Stimulated activated CD4-positive, alpha-beta T cell treated with anti-CD3 and anti-CD28 coated beads, Interleukin-1b, Interleukin-23, amount 100 ng/mL, for 48 hours (primary cell): Measurements from ENCODE around the gene NEAT1.
A peak's percentile ranks its signal among the peaks of the same experiment; 100 is the strongest.

Source experiments
- DNase-seq: peaks from one replicate; pipeline ENCODE4 v3.0.0-alpha.2; 2020

Gene NEAT1

DNA sequence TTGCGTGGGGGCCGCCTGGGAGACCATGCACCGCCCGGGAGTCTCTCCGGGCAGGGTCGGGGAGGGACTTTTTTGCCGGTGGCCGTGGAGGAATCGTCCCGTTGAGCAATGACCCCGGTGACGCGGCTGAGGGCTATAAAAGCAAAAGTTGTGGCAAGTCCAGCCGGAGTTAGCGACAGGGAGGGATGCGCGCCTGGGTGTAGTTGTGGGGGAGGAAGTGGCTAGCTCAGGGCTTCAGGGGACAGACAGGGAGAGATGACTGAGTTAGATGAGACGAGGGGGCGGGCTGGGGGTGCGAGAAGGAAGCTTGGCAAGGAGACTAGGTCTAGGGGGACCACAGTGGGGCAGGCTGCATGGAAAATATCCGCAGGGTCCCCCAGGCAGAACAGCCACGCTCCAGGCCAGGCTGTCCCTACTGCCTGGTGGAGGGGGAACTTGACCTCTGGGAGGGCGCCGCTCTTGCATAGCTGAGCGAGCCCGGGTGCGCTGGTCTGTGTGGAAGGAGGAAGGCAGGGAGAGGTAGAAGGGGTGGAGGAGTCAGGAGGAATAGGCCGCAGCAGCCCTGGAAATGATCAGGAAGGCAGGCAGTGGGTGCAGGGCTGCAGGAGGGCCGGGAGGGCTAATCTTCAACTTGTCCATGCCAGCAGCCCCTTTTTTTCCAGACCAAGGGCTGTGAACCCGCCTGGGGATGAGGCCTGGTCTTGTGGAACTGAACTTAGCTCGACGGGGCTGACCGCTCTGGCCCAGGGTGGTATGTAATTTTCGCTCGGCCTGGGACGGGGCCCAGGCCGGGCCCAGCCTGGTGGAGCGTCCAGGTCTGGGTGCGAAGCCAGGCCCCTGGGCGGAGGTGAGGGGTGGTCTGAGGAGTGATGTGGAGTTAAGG, at the start of gene NEAT1:
Gene NEAT1 (plus strand): TSS at position 166 of the 883 bp plus-strand sequence.
- DNase-seq, result peak; percentile 95

DNA sequence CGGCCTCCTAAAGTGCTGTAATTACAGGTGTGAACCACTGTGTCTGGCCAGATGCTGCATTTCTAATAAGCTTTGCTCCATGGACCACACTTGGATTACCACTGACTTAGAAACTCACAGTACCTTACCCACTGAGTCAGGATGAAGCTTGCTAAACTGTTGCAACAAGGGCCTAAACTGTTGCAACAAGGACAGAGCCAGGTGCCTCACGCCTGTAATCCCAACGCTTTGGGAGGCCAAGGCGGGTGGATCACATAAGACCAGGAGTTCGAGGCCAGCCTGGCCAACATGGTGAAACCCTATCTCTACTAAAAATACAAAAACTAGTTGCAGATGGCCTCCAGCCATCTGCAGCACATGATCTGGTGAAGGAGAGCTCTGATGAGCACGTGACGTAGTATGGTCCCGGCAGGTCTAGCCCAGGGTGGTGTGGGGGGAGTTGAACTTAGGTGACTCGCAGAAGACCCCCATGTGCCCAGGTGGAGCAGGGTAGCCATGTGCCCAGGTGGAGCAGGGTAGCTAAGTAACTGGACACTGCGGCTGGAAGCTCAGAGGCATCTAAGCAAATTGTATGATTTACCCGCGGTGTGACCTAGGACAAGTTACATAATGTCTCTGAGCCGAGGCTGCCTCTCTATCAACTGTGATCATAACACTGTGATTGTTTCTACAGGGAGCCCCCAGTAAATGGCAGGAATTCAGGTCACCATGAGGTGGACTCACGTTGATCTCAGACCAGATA, 48.6 kb upstream of the NEAT1 start:
- no peak for DNase-seq

DNA sequence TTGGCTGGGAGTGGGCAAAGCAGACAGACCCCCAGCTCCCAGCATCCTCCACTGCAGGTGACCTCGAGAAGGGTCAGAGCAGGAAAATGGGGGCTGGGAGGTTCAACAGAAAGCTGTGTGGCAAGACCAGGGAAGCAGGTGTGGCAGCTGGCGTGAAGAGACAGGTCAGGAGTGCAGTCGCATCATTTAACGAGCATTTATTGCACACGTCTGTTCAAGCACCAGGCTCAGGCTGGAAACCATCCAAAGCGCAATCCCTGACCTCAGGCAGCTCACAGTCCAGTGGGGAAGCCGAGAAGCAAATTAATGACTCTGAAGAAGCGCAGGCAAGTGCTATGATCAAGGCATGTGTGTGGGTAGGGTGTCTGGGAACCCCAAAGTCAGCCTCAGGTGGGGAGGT, 47.6 kb upstream of the NEAT1 start:
- no peak for DNase-seq

DNA sequence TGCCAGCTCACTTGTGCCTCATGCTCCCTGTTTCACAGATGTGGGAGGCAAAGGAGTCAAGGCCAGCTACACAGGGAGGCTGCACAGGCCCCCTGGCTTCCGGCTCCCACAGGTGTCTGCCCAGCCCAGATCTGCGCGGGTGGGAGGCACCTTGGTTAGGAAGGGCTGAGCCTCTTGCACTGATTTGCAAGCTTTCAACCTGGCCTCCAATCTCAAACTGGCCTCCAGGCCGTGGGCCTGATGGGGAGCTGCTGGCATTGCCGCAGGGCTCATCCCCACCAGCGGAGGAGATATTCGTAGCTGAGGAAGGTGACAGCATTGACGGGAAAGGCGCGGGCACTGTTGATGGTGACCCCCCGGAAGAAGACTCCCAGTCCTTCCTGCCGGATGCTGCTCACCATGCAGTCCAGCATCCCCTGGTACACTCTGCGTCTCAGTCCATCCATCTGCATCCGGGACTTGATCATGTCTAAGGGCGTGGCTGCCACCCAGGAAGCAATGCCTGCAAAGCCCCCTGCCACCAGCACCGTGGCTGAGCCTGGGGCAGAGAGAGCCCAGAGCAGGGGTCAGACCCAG, 46.4 kb upstream of the NEAT1 start:
- DNase-seq, result no peak

DNA sequence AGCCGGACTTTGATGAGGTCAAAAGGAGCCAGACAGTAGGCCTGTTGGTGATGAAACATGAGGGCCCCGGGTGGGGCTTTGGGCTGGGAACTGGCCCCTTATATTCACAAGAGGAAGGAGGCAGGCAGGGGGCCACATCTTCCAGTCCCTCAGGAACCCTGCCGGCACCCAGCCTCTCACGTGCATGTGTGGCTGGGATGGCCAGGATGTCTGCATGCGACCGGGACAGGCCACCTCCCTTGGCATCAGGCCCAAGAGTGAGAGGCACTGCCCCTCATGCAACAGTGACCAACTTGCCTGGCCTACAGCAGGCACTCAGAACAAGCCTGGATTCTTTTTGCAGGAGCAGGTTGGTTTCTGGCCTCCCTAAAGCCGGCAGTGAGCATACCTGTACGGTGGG, 45.6 kb upstream of the NEAT1 start:
- DNase-seq, result no peak

DNA sequence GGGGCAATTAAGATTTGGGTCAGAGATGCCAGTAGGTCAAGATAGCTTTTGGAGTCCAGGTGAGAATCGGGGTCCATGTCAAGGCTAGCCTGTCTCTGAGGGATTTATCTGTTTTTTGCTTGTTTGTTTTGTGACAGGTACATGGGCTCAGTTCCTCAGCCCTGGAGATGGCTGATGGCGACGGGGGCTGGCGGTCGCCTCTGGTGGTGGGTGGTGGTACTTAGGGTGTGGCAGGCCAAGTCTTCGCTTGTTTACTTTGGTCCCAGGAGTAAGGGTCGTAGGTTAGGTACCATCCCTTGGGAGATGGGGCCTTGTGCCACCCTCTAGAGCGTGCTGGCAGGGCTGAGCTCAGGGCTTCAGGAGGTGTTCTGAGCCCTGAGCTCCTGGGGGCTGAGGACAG, 44.8 kb upstream of the NEAT1 start:
- DNase-seq, result no peak

DNA sequence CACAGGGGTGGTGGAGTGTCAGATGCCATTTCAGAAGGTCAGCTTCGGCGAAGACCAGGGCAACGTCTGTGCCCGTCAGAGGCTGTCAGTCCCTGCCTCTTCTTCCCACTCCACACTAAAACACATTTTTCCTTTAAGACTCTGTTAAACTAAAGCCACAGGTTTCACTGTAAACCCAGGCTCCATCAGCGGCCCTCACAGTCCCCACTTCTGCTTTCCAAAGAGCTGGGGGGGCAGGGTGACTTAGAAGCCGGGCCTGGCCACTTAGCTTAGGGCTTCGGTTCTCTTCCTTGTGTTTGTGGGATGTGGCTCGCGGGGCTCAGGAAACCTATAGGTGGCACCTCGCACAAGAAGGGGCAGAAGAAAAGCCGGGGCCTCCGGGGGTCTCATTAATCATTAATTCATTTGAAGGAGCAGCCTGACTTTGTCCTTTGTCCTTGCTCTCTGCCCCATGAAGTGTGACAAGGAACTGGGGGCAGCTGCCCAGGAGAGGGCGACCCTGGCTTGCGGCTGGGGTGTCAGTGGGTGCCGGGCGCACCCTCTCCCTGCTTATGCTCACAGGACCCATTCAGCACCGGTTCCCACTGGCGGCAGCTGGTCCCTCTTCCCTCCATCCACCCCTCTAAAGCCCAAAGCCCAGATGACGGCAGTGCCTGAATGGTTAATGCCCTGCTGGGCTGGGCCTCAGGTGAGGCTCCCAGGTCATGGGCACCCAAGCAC, 44.2 kb upstream of the NEAT1 start:
- no peak for DNase-seq

DNA sequence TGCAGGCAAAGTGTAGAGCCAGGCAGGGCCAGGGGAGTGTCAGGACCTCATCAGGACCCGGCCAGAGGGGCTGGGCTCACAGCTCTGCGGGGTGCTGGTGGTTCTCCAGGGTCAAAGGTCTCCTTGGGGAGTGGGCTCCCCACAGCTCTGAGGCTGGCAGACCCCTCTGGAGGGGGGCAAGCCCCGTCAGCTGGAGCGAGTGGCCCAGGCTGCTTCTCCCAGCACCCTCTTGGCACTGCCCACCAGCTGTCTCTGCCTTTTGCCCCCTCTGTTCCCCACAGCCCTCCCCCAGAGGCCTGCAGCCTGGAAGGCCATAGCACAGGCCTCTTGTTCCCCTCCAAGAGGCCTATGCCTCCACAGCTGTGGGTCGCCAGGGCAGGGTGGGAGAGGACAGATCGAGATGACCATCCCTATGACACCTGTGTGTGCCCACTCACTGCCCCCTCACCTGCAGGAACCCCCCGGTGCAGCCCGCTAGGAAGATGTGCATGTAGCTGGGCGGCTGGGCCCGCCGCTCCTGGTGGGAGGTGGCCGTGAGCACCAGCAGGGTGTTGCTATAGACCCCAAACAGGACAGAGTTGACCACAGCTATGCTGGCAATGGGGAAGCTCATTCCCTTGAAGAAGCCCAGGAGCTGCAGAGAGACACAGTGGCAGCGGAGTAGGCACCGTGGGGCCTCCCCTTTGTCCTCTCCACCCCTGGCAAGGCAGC, 43.5 kb upstream of the NEAT1 start:
- no peak for DNase-seq

DNA sequence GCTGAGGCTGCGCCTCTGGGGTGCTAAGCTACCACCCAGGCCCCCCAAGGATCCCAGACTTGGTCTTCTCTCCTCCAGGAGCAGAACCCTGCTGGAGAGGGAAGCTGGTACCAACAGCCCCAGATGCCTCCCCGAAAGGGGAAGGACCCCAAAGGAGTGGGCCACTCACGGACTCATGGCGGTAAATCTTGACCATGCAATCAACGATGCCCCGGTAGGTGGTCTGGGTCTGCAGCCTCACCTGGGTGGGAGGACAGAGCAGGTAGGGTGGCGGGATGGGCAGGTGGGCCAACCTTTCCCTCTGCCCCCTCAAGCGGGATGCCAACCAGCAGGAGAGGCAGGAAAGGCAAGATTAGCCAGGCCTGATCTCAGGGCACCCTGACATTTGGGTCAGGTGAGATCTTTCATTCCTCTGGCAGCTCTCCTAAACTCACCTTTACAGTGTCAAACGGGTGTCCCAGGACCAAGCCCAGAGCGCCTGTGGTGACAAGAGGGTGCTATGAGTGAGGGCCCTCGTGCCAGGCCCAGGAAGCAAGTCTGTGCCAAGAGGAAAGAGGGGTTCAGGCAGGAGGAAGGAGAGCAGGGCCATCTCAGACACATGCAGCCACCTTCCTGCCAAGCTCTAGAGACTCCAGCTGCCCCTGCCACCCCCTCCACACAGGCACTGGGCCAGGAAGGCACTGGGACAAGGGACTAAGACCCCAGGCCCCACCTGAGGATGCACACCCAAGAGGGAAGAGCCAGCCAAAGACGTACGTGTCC, 42.7 kb upstream of the NEAT1 start:
- no peak for DNase-seq

DNA sequence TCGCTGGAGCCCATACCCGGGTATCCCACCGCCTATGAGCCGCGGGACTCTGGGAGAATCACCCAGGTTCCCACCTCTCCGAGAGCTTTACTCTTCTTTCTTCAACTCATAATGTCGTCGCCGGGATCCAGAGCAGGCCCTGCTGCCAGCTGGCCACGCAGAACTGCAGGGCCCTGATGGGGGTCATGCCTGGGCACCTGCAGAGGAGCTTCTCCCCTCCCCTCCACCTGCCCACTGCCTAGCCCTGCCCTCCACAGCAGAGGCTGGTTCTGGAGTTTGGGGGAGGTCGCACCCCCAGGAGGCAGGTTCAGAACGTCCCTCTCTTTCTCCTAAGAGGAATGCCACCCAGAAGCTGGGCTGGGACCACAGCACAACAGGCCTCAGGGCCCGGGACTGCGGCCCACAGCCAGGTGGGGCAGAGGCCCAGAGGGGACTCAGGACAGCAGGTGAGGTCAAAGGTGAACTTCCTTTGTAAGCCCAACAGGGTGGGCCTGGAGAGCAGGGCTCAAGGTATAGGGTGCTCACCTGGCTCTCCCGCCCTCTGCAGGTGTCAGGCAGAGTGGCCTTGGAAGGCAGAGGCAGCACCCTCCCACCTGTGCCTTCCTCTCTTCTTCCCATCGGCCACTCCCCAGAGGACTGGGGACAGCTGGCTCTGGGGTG, 42.0 kb upstream of the NEAT1 start:
- no peak for DNase-seq

DNA sequence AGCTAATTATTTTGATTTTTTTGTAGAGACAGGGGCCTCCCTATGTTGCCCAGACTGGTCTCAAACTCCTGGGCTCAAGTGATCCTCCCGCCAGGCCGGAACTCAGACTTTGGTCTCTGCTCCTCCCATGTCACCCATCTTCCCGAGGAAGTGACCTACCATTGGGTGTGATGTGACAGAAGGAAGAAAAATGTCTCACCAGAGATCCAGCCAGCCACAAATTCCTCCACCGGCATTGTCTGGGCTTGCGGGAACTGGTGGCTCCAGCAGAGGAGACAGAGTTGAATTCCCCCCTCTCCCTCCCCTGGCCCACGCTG, 40.9 kb upstream of the NEAT1 start:
- DNase-seq, result no peak

DNA sequence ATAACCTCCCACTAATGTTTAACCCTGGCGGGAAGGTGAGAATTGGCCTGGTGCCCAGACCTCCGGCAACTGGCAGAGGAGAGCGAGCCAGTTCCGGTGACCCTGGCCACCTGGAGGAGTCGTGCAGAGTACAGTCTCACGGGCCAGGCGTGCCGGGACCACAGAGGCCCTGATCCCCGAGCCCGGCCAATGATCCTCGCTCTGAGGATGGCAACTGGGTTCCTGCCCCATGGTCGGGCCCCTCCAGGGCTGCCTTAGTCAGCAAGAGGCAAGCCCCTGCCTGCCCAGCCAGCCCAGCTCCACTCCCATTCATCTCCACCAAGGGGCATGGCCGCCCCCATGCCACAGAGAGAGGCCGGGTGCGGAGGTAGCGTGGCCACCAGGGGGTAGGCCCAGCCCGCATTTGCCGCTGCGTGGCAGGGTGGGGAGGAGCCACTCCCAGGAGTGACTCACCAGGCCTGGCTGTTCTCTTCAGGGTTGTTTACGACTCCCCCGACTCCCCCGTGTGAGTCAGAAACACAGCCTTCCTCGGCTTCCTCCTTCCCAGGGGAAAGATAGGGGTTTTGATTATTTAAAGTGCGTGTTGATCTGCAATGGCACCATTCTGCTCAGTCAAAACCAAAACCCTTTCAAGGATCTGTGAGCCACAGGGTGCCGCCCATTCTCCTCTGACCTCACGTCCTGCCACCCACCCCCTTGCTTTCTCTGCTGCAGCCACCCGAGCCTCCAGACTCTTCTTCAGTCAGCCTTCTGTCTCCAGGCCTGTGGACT, 40.4 kb upstream of the NEAT1 start, which contains the start of gene SLC25A45:
Gene SLC25A45 (minus strand): TSS at position 614 of the 771 bp plus-strand sequence. CDS start 695 bp downstream, outside the sequence.
- DNase-seq, result peak; percentile 96

DNA sequence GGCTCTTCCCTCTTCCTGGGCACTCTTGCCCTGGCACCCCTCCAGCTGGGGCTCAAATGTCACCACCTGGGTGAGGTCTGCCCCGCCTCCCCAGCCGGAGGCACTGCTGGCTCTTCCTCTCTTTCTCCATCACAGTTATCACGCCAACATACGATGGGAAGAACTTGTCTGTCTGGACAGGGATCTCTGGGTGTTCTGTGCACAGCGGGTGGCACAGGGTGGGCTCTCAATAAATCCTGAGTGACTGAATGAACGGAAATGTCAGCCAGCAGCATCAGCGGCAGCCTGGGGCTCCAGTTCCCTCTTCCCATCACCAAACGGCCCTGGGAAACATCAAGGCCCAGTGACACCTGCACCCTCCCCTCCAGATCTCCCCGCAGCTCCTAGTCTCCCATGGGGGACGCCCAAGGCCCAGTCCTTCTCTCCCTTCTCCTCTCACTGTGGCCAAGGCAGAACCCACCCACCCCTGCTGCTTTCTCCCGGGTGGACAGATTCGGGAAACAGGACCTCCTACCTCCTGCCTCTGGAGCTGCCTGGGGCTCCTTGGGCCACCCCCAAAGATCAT, 39.7 kb upstream of the NEAT1 start:
- no peak for DNase-seq

DNA sequence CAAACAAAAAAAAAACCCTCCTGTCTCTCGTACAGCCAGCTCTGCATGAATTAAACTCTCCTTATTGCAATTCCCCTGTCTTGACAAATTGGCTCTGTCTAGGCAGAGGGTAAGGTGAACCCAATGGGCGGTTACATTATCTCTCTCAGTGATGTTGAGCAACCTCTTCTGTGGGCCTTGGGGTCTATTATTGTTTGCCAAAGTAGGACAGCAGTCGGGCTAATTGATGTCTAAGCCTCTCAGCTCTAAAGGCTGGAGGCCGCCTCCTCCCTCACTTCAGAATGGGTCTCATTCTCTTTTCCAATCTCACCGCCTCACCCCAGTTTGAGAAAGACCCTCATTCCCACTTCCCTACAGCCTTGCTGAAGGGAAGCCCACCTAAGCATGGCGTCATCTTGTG, 38.8 kb upstream of the NEAT1 start:
- no peak for DNase-seq

DNA sequence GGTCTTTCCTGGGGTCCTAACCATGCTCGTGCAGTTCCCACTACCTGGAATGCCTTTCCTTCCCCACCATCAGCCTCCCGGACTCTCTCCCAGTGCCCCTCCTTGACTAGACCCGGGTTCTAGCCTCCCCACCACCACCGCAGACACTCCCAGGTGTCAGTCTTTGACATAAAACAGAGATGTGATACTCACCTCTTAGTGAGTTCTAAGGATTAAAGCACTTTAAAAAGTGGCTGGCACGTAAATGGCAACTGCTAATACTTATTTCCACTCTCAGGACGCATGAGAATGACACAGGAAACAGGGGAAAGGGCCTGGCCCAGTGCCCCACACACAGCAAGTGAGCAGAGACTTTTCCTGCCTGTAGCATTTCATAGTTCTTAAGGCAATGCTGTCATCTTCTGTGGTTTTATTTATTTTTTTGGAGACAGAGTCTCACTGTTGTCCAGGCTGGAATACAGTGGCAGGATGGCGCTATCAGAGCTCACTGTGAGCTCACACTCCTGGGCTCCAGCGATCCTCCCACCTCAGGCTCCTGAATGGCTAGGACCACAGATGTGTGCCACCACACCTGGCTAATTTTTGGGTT, 38.2 kb upstream of the NEAT1 start:
- DNase-seq, result no peak

DNA sequence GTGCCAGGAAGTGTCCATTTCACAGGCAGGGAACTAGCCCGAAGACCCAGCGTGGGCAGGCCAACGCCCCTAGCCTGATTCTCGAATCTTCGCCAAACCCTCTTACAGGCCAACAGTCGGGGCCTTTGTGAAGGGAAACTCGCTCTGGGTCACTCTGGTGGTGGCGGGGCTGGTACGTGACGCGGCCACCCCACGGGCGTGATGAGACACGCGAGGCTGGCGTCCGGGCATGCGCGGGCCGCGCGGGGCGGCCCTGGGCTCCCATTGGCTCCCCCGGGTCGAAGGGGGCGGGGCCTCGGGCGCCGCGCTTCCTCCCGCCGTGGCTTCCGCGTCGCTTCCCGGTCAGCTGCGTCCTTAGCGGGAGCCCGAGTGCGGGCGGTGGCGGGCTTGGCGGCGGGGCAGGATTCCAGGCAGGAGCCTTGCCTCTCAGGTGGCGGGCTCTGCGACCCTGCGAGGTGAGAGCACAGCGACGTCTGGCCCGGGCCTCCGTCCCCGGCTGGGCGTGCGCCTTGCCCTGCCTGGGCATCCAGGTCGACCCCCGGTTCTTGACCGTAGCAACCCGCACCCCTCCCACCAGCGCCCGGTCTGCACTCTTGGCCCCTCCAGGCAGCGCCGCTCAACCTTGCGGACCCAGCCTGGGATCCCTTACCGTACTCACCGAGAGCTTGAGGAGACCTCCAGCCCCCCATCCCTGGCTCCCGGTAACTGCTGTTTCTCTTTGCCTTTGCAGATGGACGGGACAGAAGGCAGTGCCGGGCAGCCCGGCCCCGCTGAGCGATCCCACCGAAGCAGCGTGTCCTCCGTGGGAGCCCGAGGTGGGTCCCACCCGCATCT, 36.1 kb upstream of the NEAT1 start, which contains the start of gene FRMD8:
Gene FRMD8 (plus strand): TSS at position 331 of the 834 bp plus-strand sequence. CDS start 400 bp downstream, at position 731.
- peak; percentile 81 for DNase-seq

DNA sequence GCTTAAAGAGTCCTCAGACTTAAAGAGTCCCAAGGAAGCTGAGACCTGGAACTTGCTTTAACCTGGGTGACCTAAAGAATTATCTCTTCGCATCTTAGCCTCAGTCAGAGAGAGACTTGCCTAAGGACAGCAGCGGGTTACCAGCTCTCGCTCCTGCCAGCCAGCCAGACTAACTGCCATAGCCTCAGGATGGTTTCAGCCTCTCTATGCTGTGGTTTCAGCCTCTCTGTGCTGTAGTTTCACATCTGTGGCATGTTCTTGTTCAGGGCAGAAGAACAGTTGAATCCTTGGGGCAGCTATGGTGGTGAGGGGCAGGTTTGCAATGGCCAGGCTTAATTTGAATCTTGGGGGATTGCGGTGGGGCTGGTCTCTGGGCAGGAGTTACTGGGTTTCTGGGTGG, 33.9 kb upstream of the NEAT1 start:
- no peak for DNase-seq

DNA sequence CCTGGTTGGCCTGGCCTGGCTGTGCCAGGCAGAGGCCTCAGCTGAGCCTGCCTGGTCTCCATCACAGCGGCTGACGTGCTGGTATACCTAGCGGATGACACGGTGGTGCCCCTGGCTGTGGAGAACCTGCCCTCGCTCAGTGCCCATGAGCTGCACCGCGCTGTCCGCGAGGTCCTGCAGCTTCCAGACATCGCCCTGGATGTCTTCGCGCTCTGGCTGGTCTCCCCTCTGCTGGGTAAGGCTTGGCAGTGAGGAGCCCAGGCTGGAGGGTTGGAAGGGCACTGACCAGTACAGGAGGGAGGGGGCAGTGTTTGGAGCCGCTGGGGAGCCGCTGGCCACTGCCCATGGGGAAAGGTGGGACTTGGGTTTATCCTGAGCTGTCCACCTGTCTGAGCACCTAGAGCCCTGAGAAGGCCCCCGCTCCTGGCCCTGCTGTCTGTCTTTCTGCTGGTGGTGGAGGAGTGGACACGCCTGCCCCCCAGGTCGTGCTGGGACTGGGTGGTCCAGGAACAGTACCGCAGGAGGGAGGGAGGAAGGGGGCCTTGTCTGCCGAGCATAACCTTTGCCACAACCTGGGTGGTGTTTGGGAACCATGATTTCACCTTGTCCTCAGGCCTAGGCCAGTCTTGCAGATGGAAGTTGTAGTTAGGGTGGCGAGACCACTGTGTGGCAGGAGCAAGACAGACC, 33.2 kb upstream of the NEAT1 start:
- DNase-seq, result no peak
